GM19463 (cell line): ENCODE results near the gene SRMS.

Source experiments
- ATAC-seq: cut with Tn5 transposase; IDR thresholded peaks from one replicate; pipeline ENCODE4 v1.9.1; 2021; ENCODE audit warnings: mild to moderate bottlenecking, moderate library complexity; ENCODE audit not compliant: unreplicated experiment

The SRMS gene

DNA sequence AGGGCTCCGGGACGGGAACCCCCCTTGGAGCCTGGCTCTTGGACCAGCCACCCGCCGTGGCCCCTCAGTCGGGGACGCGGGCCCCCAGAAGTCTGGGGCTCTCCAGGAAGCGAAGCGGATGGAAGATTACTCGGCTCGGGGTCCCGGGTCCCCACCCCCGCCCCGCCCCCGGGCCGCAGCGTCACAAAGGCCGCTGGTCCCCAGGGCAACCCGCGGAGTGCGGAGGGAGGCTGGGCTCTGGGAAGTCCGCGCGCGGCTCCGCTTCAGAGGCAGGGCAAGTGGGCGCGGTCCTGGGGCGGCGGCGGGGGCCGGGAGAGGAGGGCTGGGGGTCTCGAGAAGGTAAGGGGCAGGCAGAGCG, 6.4 kb upstream of the SRMS start, which contains the start of gene FNDC11:
FNDC11 (plus strand) TSS at position 227 of the 358 bp plus-strand sequence. CDS start 1,505 bp downstream, outside the sequence.
- peak; percentile 30 for ATAC-seq

DNA sequence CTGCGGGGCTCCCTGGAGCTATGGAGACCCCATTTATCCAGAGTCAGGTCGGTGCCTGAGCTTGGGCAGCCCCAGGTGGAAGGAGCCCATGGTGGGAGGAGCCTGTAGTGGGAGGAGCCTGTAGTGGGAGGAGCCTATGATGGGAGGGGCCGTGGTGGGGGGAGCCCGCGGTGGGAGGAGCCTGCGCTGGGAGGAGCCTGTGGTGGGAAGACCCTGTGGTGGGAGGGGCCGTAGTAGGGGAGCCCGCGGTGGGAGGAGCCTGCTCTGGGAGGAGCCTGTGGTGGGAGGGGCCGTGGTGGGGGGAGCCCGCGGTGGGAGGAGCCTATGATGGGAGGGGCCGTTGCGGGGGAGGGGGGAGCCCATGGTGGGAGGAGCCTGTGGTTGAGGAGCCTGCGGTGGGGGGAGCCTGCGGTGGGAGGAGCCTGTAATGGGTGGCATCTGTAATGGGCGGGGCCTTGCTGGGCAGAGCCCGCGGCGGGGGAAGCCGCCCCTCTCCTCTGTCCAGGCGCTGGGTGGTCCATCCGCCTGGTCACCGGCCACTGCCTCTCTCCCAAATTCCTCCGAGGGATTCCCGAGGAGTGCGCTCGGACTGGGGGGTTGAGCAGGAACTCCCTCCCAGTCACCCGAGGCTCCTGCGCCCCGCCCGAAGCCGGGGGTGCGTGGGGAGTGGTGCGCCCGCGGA, 5.8 kb upstream of the SRMS start:
- peak; percentile 39 for ATAC-seq

DNA sequence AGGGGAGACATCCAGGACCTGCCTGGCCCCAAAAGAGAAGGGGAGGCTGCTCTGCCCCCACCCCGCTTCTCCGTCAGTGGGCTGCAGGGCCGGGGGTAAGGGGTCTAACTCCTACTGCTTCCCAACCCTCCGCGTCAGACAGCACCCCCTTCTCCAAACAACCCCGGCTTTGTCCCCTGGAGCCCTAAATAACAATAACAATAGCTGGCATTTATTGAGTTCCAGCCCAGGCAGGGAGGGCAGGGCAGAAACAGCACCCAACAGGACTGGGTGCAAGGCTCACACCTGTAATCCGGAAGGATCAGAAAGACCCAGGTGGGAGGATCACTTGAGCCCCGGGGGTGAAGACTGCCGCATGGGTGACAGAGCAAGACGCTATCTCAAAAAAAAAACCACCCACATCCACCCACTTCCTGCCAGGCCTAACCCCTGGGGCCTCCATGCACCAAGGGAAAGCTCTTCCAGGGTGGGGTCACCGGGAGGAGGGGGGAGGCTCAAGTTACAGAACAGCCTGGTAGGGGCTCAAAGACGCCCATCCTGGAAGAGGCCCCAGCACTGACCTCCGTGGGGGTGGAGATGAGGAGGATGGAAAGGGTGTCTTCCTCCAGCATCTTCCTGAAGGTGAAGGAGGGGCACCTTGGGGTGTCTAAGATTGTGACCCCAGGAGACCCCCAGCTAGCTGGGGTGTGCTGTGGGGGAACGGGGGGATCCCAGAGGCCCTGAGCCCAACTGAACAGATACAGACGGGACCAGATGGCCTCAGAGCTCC, 5.1 kb upstream of the SRMS start:
- peak; percentile 31 for ATAC-seq

DNA sequence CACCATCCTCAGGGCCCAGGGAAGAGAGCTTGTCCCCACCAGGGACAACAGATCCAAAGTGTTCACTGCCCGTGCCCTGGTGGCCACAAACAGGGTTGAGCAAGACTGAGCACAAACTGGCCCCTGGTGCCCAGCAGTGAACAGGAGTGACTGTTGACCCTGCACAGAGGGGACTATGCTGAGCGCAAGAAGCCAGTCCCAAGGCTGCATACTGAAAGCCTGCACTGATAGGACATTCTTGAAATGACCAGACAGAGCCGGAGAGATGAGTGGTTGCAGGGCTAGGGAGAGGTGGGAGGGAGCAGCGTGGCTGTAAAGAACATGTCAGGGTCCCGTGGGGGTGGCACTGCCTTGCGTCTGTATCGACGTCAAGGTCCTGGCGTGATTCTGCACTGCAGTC, 3.5 kb upstream of the SRMS start:
- ATAC-seq, result no peak

DNA sequence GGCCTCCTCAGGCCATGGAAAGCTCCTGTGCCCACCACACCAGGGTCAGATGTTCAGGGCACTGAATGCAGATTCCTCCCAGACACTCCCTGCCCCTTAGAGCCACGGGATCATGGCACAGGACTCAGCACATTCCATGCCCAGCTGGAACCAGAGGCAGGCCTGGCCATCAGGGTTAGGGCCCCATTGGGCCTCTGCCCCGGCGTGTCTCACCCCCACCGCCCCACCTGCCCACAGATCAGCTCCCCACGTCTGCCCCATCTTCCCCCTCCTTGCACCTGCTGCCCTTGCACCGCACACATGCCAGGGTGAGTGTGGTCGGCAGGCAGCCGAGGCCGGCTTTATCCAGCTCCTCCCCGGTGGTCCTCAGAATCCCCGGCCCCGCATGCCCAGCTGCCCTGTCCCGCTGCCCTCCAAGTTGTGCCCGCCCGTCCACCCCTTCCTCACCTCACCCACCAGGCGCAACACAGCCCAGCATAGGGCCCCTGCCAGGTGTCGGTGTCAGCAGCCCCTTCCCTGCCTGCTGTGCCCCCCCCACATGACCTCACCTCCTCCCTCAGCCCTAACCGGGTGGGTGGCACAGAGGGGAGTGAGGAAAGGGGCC, 2.2 kb upstream of the SRMS start:
- ATAC-seq, result no peak

DNA sequence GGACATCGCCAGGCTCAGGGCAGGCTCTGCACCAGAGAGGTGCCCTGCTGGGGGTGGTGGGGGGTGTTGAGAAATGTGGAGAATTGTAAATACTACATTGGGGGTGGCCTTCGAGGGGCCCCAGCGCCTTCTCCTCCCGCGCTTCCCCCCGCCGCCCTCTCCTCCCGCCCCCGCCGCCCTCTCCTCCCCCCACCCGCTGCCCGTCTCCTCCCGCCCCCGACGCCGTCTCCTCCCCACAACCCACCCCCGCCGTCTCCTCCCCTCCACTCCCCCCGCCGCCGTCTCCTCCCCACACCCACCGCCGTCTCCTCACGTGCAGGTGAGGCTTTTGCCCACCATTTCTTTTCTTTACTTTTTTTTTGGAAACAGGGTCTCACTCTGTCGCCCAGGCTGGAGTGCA, 1.5 kb upstream of the SRMS start:
- no peak for ATAC-seq

DNA sequence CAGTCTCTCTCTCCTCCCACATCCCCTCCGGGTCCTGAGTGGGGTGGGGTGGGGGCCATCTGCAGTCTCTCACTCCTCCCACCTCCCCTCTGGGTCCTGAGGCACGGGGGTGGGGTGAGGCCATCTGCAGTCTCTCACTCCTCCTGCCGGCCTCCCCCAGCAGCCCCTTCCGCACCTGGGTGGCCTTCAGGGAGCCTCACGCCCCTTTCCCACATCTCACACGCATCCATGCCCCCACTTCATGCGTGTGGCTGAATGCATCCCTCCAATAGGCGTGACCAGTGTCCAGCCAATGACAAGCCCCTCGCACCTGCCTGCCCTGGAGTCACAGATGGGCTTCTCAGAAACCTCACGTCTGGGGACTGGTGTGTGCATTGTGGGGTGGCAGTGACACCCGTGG, 993 bp upstream of the SRMS start:
- no peak for ATAC-seq

DNA sequence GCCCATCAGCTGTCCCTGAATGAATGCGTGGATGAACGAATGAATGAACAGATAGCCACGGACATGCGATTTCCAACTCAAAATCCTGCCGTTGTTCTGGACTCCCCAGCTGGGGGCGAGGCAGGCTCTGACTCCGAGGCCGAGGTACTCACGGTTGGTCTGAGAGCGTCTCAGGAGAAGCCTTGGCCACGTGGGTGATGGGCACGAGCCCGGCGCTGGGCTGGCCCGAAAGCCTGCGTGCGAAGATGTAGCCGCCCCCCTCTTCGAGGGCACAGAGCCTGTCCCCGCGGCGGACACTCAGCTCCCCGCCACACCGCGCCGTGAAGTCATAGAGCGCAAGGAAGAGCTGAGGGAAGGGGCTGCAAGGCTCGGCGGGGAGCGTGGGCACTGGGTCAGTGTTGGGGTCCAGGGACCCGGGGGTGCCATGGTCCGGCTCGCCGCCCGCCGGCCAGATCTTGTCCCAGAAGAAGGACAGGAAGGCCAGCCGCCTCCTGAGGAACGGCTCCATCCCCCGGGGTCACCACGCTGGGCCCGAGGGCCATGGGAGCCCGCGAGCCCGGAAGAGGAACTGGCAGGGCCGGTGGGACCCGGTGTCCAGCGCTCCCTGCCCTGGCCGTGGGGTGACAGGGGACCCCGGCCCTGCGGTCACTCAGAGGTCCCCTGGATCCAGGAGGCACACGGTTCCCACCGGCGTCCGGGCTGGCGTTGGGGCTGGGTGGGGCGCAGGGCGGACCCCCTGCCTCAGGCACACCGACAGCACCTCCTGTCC, 409 bp downstream of the SRMS start:
- no peak for ATAC-seq

DNA sequence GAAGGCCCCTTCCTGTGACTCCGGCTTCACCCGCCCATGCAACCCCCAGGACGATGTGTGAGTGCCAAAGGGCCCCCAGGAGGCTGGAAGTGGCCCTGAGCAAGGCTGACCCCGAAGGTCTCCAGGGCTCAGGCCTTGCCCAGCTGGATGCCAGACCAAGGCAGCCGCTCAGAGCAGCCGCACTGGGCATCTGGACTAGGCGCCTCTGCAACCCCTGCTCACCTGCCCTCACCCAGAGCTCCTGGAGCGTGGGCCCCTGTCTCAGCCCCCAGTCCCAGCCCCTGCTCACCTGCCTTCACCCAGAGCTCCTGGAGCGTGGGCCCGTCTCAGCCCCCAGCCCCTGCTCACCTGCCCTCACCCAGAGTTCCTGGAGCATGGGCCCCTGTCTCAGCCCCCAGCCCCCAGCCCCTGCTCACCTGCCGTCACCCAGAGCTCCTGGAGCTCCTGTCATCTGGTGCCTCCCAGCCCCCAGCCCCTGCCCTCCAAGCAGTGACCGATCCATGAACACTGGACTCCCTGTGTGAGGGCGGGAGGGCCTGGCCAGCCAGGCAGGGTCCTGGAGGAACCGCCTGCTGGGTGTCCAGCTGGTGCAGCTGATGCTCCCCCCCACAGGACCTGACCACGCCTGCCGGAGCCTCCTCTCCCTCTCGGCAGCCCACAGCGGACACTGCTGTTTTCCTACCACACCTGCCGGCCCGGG, 1.1 kb downstream of the SRMS start:
- no peak for ATAC-seq

DNA sequence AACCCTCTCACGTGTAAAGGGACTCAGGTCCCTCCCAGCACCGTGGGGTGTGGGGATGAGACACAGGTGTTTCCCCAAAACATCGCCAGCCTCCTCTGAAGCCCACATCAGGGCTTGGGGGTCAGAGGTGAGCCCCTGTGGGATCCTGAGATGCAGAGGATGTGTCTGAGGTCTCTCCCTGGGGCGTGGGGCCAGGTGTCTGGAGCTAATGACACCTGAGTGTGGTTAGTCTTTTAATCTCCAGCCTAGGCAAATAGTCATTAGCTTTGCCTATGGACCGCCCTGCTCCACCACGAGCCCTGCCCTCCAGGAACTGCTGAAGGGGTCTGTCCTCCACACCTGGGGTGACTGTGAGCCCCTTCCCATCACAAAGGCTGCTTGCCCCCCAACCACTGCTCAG, 1.7 kb downstream of the SRMS start:
- no peak for ATAC-seq

DNA sequence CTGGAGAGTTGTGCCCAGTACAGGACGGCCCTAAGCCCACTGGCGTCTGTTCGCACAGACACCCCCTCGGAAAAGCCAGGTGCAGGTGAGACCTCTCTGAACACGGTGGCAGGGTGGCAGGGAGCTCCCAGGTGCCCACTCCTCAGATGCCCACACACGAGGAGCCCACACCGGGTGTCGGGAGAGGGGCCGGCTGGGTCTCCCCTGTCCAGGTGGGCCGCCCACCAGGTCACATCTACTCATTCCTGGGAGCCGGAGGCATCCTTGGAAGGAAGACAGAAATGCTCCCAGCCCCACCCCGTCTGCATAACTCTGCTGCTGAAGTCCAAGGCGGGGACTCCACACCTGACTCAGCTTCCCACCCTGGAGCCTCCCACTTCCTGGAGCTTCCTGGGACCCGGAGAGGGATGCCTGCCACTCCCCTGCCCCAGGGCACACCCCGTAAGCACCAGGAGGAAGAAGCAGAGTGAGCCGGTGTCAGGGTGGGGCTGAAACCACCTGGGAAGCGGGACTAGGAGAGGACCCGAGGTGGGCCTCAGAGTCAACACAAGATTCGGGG, 2.5 kb downstream of the SRMS start:
- ATAC-seq, result no peak

DNA sequence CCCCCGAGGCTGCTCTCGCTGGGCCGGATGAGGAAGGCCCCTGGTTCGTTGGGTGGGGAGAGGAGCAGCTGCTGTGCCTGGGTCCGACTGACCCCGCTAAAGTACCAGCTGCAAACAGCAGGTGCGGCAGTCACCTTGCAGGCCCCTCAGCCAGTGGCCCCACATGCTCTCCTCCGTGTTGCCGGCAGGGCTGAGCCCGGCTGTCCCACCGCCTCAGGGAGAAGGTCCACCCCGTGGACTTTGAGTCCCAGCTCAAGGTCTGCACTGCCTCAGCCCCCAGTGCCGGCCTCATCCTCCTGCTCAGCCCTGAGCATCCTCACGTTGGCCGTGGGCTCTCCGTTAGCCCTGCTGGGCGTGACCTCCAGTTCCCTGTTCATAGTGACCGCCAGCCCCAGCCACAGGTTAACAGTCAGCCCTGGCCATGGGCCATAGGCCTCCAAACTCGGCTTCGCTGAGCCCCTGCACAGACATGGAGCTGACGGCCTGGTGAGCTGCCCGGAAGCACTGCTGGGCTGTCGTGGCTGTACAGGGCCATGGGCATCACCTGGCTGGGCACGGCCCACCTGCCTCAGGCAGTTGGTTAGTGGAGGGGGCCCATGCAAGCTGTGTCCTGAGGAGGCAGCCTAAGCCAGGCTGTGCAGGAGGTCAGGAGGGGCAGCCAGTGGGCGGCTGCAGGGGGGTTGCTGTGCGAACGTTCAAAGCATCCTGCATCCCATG, 3.1 kb downstream of the SRMS start:
- no peak for ATAC-seq

DNA sequence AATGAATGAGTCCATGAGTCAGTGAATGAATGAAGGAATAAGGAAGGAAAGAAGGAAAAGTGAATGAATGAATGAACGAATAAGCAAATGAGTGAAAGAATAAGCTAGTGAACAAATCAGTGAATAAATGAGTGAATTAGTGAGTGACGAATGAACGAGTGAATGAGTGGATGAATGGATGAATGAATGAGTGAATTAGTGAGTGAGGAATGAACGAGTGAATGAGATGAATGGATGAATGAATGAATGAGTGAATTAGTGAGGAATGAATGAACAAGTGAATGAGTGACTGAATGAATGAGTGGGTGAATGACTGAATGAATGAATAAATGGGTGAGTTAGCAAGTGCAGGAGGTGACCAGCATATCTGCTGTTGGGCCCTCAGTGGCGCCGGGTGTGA, 3.8 kb downstream of the SRMS start:
- ATAC-seq, result no peak

DNA sequence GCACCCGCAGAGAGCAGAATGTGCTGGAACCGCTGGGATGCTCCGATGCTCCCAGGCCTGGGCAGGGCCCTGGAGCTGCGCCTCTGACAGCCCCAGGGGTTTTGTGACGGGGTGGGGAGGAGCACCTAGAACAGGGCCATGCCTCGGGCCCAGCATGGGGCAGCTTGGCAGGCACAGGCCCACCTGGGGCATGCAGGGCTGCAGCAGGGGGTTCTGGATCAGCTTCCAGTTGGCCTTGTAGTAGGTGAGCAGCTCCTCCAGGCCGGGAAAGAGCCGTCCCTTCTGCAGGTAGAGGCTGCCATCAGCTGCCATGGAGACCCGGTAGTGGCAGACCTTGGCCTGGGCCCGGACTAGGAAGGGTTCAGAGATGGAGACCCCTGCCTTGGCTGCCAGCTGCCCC, 4.4 kb downstream of the SRMS start:
- ATAC-seq, result no peak

DNA sequence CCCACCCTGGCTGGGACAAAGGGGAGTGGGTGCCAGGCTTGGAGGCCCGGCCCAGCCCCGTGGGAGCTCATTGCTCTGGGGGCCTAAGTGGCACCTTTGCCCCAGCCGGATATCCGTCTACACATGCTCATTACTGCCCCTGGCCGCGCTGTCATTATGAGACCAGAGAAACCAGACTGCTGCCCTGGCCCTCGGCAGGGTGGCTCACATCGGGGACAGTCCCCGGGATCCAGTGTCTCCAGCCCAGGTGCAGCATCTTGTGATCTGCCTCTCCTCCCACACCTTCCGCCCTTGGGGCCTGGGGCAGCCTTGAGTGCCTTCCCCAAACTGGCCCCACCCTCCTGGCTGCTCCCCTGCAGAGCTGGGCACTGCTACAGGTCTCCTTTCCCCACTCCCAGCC, 4.9 kb downstream of the SRMS start:
- ATAC-seq, result peak; percentile 40

DNA sequence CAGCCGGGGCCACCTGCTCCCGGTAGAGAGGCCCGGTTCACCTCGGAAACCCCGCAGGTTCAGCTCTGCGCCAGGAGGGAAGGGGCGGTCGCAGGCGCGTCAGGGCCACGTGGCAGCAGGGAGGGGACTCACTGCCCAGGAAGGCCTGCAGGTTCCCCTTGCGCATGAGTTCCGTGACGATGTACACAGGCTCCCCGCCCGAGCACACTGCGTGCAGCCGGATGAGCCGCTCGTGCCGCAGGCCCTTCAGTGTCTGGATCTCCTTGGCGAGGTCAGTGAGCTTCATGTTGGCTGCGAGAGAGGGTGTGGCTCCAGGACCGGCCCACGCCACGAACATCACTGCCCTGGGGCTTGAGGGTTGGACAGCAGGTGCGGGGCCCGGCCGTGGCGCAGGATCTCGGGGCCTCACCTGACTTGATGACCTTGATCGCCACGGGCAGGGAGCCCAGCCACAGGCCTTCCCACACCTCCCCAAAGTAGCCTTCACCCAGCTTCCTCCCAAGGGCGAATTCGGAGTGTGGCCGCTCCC, 5.5 kb downstream of the SRMS start:
- ATAC-seq, result no peak

DNA sequence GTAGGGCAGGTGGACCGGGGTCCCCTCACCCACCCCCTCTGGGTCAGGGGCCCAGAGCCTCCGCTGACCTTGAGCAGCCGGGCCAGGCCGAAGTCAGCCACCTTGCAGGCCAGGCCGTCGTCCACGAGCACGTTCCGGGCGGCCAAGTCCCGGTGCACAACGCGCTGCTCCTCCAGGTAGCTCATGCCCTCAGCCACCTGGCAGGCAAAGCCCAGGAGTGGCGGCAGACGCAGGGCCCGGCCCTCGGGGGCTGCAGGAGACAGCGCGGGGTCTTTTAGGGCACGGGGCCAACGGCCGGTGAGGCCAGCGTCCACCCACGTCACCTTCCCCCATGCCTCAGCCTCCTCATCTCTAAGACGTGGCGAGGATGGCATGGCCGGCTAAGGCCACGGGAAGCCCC, 6.2 kb downstream of the SRMS start:
- no peak for ATAC-seq

DNA sequence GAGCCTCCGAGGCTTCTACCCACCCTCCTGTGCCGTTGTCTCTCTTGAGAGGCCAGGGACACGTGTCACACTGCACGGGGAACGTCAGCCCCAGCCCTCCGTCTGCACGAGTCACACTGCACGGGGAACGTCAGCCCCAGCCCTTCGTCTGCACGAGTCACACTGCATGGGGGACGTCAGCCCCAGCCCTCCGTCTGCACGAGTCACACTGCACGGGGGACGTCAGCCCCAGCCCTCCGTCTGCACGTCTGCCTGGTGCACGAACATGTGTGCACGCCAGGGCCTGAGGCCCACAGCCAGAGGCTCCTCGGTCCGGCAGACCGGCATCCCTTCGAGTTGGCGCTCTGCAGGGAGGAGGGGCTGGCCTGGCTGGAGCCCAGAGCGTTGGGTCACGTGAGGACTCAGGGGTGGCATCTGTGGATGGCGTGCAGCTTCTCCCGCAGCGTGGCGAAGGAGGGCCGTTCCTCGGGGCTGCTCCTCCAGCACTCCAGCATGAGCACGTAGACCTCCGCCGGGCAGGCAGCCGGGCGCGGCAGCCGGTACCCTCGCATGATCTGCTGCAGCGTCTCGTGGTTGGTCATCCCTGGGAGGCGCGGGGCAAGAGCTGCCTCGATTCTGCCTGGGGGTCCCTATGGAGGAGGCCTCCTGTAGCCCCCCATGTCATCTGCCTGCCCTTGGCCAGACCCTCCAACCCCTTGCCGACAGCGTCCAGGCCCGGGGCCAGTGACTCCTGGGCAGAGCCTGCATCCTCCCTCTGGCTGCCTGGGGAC, 6.9 kb downstream of the SRMS start:
- no peak for ATAC-seq
